HFFc6 (cell line): Measurements from ENCODE around the gene ACP7. TPM values are rescaled to one million over a fixed set of nuclear protein-coding genes. Genes with fewer than 3 reads are reported as not detected.

Experiments used
- DNase-seq: peaks from one replicate; pipeline ENCODE4 v3.0.0-alpha.2; 2018
- H3K27ac Mint-ChIP-seq: 2 replicates; pipeline ENCODE4 v1.8.0; 2020; ENCODE audit warnings: mild to moderate bottlenecking, mixed read lengths
- H3K27me3 Mint-ChIP-seq: 2 replicates; pipeline ENCODE4 v1.8.0; 2021; ENCODE audit warnings: mild to moderate bottlenecking, moderate library complexity, mixed read lengths; ENCODE audit not compliant: insufficient read depth
- H3K36me3 Mint-ChIP-seq: 2 replicates; pipeline ENCODE4 v1.8.0; 2021; ENCODE audit warnings: low read depth, mixed read lengths
- H3K4me1 Mint-ChIP-seq: 2 replicates; pipeline ENCODE4 v1.8.0; 2020; ENCODE audit warnings: low read depth, mixed read lengths
- H3K4me3 Mint-ChIP-seq: 2 replicates; pipeline ENCODE4 v1.8.0; 2020; ENCODE audit warnings: mild to moderate bottlenecking, moderate library complexity, mixed read lengths
- H3K9me3 Mint-ChIP-seq: 2 replicates; pipeline ENCODE4 v1.8.0; 2020; ENCODE audit warnings: mild to moderate bottlenecking, mixed read lengths
- CTCF ChIP-seq: fragments of 200-600 bp; sonication (generic); IDR thresholded peaks from 2 replicates; pipeline ENCODE4 v1.5.0; 2021; ENCODE audit warnings: antibody characterized with exemption, mild to moderate bottlenecking
- total RNA-seq, 6 experiments: library from RNA; stranded (reverse); fragmentation: NEBNext Ultra II Directional; extraction: Animal tissue kit (Norgen Biotek cat#: 25700); gene quantifications; 2 replicates in 1 of 6; 3 replicates in 5 of 6; pipeline ENCODE4 v1.2.3, GENCODE V29; 2021

Gene ACP7
- total RNA-seq, 6 experiments from 2014 or later: not detected

- peaks cover 7% of the 10 kb centered on the region; the same call in 1 of the 2 replicates for H3K36me3 Mint-ChIP-seq
- no peak overlapping the region; the same call in 1 of the 2 replicates for H3K4me3 Mint-ChIP-seq
- H3K27ac Mint-ChIP-seq: no peak overlapping the region
- H3K9me3 Mint-ChIP-seq: no peaks in the 10 kb centered on the region
- TF ChIP-seq CTCF: no peak
- no peaks in the 10 kb centered on the region for H3K27me3 Mint-ChIP-seq
- DNase-seq: no peak
- H3K4me1 Mint-ChIP-seq: peaks cover 22% of the 10 kb centered on the region
These were observed 72.4 kb downstream of the ACP7 start for GRCh38 chr19:39156326-39157230.

GRCh38 chr19:39157275-39157996, 73.3 kb downstream of the ACP7 start:
- Mint-ChIP-seq H3K27ac (no peak overlapping the region), H3K36me3 (peaks cover 7% of the 10 kb centered on the region; the same call in 1 of the 2 replicates), H3K4me3 (peak overlapping the region; percentile 6; the same call in 1 of the 2 replicates), H3K4me1 (peaks cover 22% of the 10 kb centered on the region), H3K9me3 (no peaks in the 10 kb centered on the region), H3K27me3 (no peaks in the 10 kb centered on the region)
- TF ChIP-seq CTCF: no peak
- no peak for DNase-seq

GRCh38 chr19:39157997-39158389, 73.8 kb downstream of the ACP7 start:
- no peak for DNase-seq
- no peak overlapping the region for H3K27ac Mint-ChIP-seq
- no peak for TF ChIP-seq CTCF
- peaks cover 7% of the 10 kb centered on the region; the same call in 1 of the 2 replicates for H3K36me3 Mint-ChIP-seq
- no peak overlapping the region; the same call in 1 of the 2 replicates for H3K4me3 Mint-ChIP-seq
- H3K27me3 Mint-ChIP-seq: no peaks in the 10 kb centered on the region
- peaks cover 22% of the 10 kb centered on the region for H3K4me1 Mint-ChIP-seq
- H3K9me3 Mint-ChIP-seq: no peaks in the 10 kb centered on the region

DNA sequence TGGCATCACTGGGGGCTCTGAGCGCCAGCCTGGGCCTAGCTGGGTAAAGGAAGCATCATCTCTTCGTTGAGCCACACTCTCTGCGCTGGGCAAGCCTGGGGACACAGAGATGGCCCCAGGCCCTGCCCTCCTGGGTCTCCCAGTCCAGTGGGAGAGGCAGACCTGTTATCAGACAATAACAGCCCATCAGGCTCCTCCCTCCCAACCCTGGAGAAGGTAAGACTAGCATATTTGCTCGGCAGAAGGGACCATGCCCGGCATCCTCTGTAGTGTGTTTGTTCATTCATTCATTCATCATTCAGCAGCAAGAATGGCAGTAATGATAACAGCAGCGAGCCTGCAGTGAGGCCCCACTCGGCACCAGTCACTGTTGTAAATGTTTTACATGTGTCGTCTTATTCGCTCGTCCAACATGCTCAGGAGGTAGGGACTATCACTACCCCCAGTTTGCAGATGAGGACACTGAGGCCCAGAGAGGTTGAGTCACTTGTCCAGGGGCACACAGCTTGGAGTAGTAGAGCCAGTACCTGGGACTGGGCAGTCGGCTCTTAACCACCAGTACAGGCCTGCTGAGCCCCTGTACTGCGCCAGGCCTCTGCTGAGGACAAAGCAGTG, 74.6 kb downstream of the ACP7 start:
- peaks cover 22% of the 10 kb centered on the region for H3K4me1 Mint-ChIP-seq
- H3K4me3 Mint-ChIP-seq: no peak overlapping the region
- H3K9me3 Mint-ChIP-seq: no peaks in the 10 kb centered on the region
- no peak overlapping the region for H3K27ac Mint-ChIP-seq
- H3K27me3 Mint-ChIP-seq: no peaks in the 10 kb centered on the region
- no peak for TF ChIP-seq CTCF
- H3K36me3 Mint-ChIP-seq: peaks cover 6% of the 10 kb centered on the region; the same call in 1 of the 2 replicates
- DNase-seq: no peak

DNA sequence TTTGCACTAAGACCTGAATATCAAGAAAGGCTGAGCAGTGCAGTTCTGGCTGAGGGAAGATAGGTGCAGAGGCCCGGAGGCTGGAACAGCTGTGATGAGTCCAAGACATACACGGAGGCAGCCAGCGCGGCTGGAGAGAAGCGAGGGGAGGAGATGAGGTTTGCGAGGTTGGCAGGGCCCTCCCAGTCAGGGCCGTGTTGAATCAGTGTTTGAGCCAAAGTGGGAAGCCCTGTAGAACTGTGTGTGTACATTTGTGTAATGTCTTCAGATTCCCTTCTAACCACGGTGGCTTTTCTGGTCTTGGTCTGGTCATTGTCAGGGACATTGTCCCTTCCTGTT, 76.3 kb downstream of the ACP7 start:
- Mint-ChIP-seq H3K9me3 (no peaks in the 10 kb centered on the region), H3K4me1 (peaks cover 22% of the 10 kb centered on the region), H3K4me3 (no peak overlapping the region), H3K27ac (peak overlapping the region; percentile 40; the same call in 1 of the 2 replicates), H3K36me3 (no peaks in the 10 kb centered on the region), H3K27me3 (no peaks in the 10 kb centered on the region)
- no peak for DNase-seq
- TF ChIP-seq CTCF: no peak

Other genes with a start within 250 kb of the ACP7 start
- gene HNRNPL, start 234.4 kb upstream of the ACP7 start, total RNA-seq: 100 to 1,000 TPM; 337 to 467 (median 441) TPM
- 1 to 10 TPM in 5 of 6 experiments, under 1 TPM in 1; 0.69 to 3.5 (median 1.7) TPM for gene RINL, start 206.1 kb upstream of the ACP7 start, total RNA-seq
- 10 to 100 TPM; 34.9 to 36.4 (median 35.6) TPM for gene SIRT2, start 184.8 kb upstream of the ACP7 start, total RNA-seq
- 10 to 100 TPM; 21.8 to 23.4 (median 22.9) TPM for gene NFKBIB, start 184.4 kb upstream of the ACP7 start, total RNA-seq
- under 1 TPM in 1 of 6 experiments, not detected in 5; 0.16 TPM for gene CCER2, start 172.2 kb upstream of the ACP7 start, total RNA-seq
- 10 to 100 TPM; 18.7 to 25.1 (median 22.7) TPM for gene SARS2, start 153.6 kb upstream of the ACP7 start, total RNA-seq
- 10 to 100 TPM; 58.3 to 75.0 (median 62.2) TPM for gene MRPS12, start 153.4 kb upstream of the ACP7 start, total RNA-seq
- 10 to 100 TPM; 17.5 to 21.5 (median 18.7) TPM for gene FBXO17, start 108.6 kb upstream of the ACP7 start, total RNA-seq
- gene FBXO27, start 51.8 kb upstream of the ACP7 start, total RNA-seq: 1 to 10 TPM in 3 of 6 experiments, under 1 TPM in 3; 0.47 to 2.2 (median 0.90) TPM
- gene PAK4, start 41.4 kb downstream of the ACP7 start, total RNA-seq: 10 to 100 TPM; 35.4 to 40.4 (median 35.8) TPM
- not detected for gene NCCRP1, start 112.6 kb downstream of the ACP7 start, total RNA-seq
- not detected for gene SYCN, start 119.9 kb downstream of the ACP7 start, total RNA-seq
- not detected for gene IFNL3, start 160.6 kb downstream of the ACP7 start, total RNA-seq
- gene IFNL4, start 164.5 kb downstream of the ACP7 start, total RNA-seq: not detected
- not detected for gene IFNL2, start 184.0 kb downstream of the ACP7 start, total RNA-seq
- not detected for gene IFNL1, start 212.0 kb downstream of the ACP7 start, total RNA-seq
- gene LRFN1, start 236.5 kb downstream of the ACP7 start, total RNA-seq: under 1 TPM in 2 of 6 experiments, not detected in 4; 0.07 to 0.14 TPM